Measurements from ENCODE around the gene VGLL2.

DNA sequence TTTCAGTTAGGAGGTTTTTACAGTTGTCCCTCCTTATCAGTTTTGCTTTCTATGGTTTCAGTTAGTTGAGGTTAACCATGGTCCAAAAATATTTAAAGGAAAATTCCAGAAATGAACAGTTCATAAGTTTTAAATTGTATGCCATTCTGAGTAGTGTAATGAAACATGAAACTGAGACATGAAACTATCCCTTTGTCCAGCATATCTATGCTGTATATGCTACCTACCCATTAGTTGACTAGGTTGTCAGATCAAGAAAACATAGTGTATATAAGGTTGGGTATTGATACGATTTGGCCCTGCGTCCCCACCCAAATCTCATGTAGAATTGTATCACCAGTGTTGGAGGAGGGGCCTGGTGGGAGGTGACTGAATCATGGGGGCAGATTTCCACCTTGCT is 39.1 kb downstream of the VGLL2 start:
- TF ChIP-seq POLR2A (IDR thresholded peaks at IDR 0.05), result no peak
- TF ChIP-seq, protein P1, sequence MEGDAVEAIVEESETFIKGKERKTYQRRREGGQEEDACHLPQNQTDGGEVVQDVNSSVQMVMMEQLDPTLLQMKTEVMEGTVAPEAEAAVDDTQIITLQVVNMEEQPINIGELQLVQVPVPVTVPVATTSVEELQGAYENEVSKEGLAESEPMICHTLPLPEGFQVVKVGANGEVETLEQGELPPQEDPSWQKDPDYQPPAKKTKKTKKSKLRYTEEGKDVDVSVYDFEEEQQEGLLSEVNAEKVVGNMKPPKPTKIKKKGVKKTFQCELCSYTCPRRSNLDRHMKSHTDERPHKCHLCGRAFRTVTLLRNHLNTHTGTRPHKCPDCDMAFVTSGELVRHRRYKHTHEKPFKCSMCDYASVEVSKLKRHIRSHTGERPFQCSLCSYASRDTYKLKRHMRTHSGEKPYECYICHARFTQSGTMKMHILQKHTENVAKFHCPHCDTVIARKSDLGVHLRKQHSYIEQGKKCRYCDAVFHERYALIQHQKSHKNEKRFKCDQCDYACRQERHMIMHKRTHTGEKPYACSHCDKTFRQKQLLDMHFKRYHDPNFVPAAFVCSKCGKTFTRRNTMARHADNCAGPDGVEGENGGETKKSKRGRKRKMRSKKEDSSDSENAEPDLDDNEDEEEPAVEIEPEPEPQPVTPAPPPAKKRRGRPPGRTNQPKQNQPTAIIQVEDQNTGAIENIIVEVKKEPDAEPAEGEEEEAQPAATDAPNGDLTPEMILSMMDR (IDR thresholded peaks at IDR 0.05), result no peak

Measured in right lobe of liver (tissue), 4 donors.